IMR-90 (cell line): ENCODE results near the gene TRABD2A. TPM values are rescaled to one million over a fixed set of nuclear protein-coding genes. Genes with fewer than 3 reads are reported as not detected.

Source experiments
- ATAC-seq: fragments of 200-7000 bp; cut with Tn5 transposase; 2 replicates; pipeline ENCODE4 v1.9.1; 2020; ENCODE audit warnings: low read depth, mild to moderate bottlenecking, moderate library complexity
- BruUV-seq: library from RNA; stranded (reverse); fragments of 400-500 nt; replicated peaks from 2 replicates; lab custom pipeline; 2021; lab: Mats Ljungman, UMichigan
- CTCF ChIA-PET: fragments of 300-600 bp; formaldehyde crosslinking; extraction: SDS; loops from one replicate; lab custom pipeline; 2021; ENCODE audit warnings: antibody characterized with exemption; lab: Yijun Ruan, JAX
- POLR2A ChIA-PET: fragments of 300-600 bp; sonication (Branson Sonifier 250); formaldehyde crosslinking; loops from one replicate; lab custom pipeline; 2022; ENCODE audit warnings: antibody characterized with exemption; ENCODE audit not compliant: unreplicated experiment; lab: Charles Lee
- DNase-seq: peaks from one replicate; pipeline ENCODE4 v3.0.0; 2013
- H2AFZ ChIP-seq: replicated peaks from 2 replicates; pipeline ENCODE3; 2013; ENCODE audit warnings: low read length, mild to moderate bottlenecking; ENCODE audit not compliant: poor library complexity
- H2AK5ac ChIP-seq: 2 replicates; pipeline ENCODE4 v1.6.1; 2013; ENCODE audit warnings: low read depth, low read length, inconsistent platforms
- H2AK9ac ChIP-seq: replicated peaks from 2 replicates; pipeline ENCODE3; 2013; ENCODE audit warnings: mild to moderate bottlenecking, low read depth, low read length, moderate library complexity; ENCODE audit not compliant: poor library complexity
- H2BK120ac ChIP-seq: 2 replicates; pipeline ENCODE4 v1.6.1; 2013; ENCODE audit warnings: low read depth, low read length, inconsistent platforms
- H2BK15ac ChIP-seq: 3 replicates; pipeline ENCODE4 v1.6.1; 2013; ENCODE audit warnings: low read depth, low read length, inconsistent platforms
- H2BK20ac ChIP-seq: 2 replicates; pipeline ENCODE4 v1.6.1; 2013; ENCODE audit warnings: low read depth, mild to moderate bottlenecking, inconsistent platforms, low read length, moderate library complexity
- H2BK5ac ChIP-seq: 2 replicates; pipeline ENCODE4 v1.6.1; 2013; ENCODE audit warnings: mild to moderate bottlenecking, low read depth, low read length, inconsistent platforms; ENCODE audit not compliant: poor library complexity, severe bottlenecking
- H3K14ac ChIP-seq: replicated peaks from 2 replicates; pipeline ENCODE4 v1.6.1; 2013; ENCODE audit warnings: low read depth, low read length, inconsistent platforms
- H3K18ac ChIP-seq: 2 replicates; pipeline ENCODE4 v1.6.1; 2013; ENCODE audit warnings: low read depth, low read length, control low read depth
- H3K23ac ChIP-seq: 2 replicates; pipeline ENCODE4 v1.6.1; 2013; ENCODE audit warnings: low read depth, low read length, inconsistent platforms
- H3K27ac ChIP-seq: 2 replicates; pipeline ENCODE4 v1.5.1; 2013; ENCODE audit warnings: mild to moderate bottlenecking, control low read depth, low read length; ENCODE audit not compliant: insufficient read depth
- H3K27me3 ChIP-seq: 2 replicates; pipeline ENCODE4 v1.6.1; 2013; ENCODE audit warnings: low read length; ENCODE audit not compliant: control insufficient read depth, insufficient read depth
- H3K36me3 ChIP-seq: 2 replicates; pipeline ENCODE4 v1.6.1; 2013; ENCODE audit warnings: low read length, mixed read lengths; ENCODE audit not compliant: control insufficient read depth, insufficient read depth
- H3K4ac ChIP-seq: 2 replicates; pipeline ENCODE4 v1.6.1; 2013; ENCODE audit warnings: low read depth, low read length, inconsistent platforms
- H3K4me1 ChIP-seq: 2 replicates; pipeline ENCODE4 v1.6.1; 2013; ENCODE audit warnings: low read length, mixed read lengths; ENCODE audit not compliant: control insufficient read depth, insufficient read depth
- H3K4me2 ChIP-seq: 2 replicates; pipeline ENCODE4 v1.6.1; 2013; ENCODE audit warnings: low read depth, mild to moderate bottlenecking, control low read depth, low read length, moderate library complexity
- H3K4me3 ChIP-seq: 2 replicates; pipeline ENCODE4 v1.5.1; 2013; ENCODE audit warnings: low read depth, mild to moderate bottlenecking, control low read depth, low read length, moderate library complexity; ENCODE audit not compliant: insufficient read depth
- H3K56ac ChIP-seq: 2 replicates; pipeline ENCODE4 v1.6.1; 2013; ENCODE audit warnings: low read length, inconsistent platforms; ENCODE audit not compliant: insufficient read depth; ENCODE audit errors: extremely low read depth
- H3K79me1 ChIP-seq, 2 experiments: 2 replicates each; pipeline ENCODE4 v1.6.1; 2013; ENCODE audit warnings: low read length in 2 of 2, inconsistent platforms in 1 of 2, low read depth in 1 of 2
- H3K9ac ChIP-seq: 2 replicates; pipeline ENCODE4 v1.6.1; 2013; ENCODE audit warnings: low read depth, low read length, control low read depth
- H3K9me1 ChIP-seq: 2 replicates; pipeline ENCODE4 v1.6.1; 2013; ENCODE audit warnings: low read length, inconsistent platforms; ENCODE audit not compliant: insufficient read depth
- H3K9me3 ChIP-seq: 2 replicates; pipeline ENCODE4 v1.6.1; 2013; ENCODE audit warnings: low read length; ENCODE audit not compliant: control insufficient read depth, insufficient read depth
- H4K20me1 ChIP-seq: 2 replicates; pipeline ENCODE4 v1.6.1; 2013; ENCODE audit warnings: low read length, inconsistent platforms; ENCODE audit not compliant: insufficient read depth
- H4K5ac ChIP-seq: 2 replicates; pipeline ENCODE4 v1.6.1; 2013; ENCODE audit warnings: mild to moderate bottlenecking, low read depth, low read length, control low read depth
- H4K8ac ChIP-seq, 2 experiments: 2 replicates each; pipeline ENCODE4 v1.6.1; 2013; ENCODE audit warnings: low read depth in 2 of 2, low read length in 2 of 2, control low read depth in 1 of 2, inconsistent platforms in 1 of 2
- H4K91ac ChIP-seq: 2 replicates; pipeline ENCODE4 v1.6.1; 2013; ENCODE audit warnings: low read depth, low read length, inconsistent platforms; ENCODE audit not compliant: insufficient read depth
- ELK1 ChIP-seq: fragments of 150-350 bp; IDR thresholded peaks from 2 replicates; pipeline ENCODE4 v1.6.1; 2016; ENCODE audit warnings: low read depth, mild to moderate bottlenecking, low read length, moderate library complexity, borderline replicate concordance
- MAZ ChIP-seq: IDR thresholded peaks from 2 replicates; pipeline ENCODE4 v1.6.1; 2012; ENCODE audit warnings: low read depth, mild to moderate bottlenecking, low read length, improper control_type of control experiment, moderate library complexity, borderline replicate concordance
- MXI1 ChIP-seq: IDR thresholded peaks from 2 replicates; pipeline ENCODE4 v1.6.1; 2012; ENCODE audit warnings: low read depth, mild to moderate bottlenecking, low read length, moderate library complexity, borderline replicate concordance
- NFE2L2 ChIP-seq: fragments of 150-350 bp; IDR thresholded peaks from 2 replicates; pipeline ENCODE4 v1.6.1; 2016; ENCODE audit warnings: low read depth, mild to moderate bottlenecking, low read length
- dilution Hi-C: fragments of 300-500 bp; cut with HindIII; formaldehyde crosslinking; loops from one replicate; pipeline ENCODE4 v1.14.3; 2018; ENCODE audit warnings: low sequenced_read_pairs; ENCODE audit not compliant: unreplicated experiment
- in situ Hi-C: fragments of 300-500 bp; cut with MboI; formaldehyde crosslinking; loops from 3 replicates; pipeline ENCODE4 v1.14.3; 2019; ENCODE audit warnings: low sequenced_read_pairs, inconsistent platforms, mixed read lengths
- intact Hi-C: fragments of 100-400 bp; cut with micrococcal nuclease; formaldehyde crosslinking; loops from 2 replicates; pipeline ENCODE4 v1.10.0; 2022
- polyA plus RNA-seq, 3 experiments: library from polyadenylated mRNA; depleted of rRNA; stranded (reverse); fragments of >200 nt; gene quantifications; 2 replicates each; pipeline ENCODE4 v1.2.3, GENCODE V29; 2012; ENCODE audit warnings: low replicate concordance in 1 of 3
- total RNA-seq: library from RNA; depleted of rRNA; stranded (reverse); fragments of >200 nt; gene quantifications from 2 replicates; pipeline ENCODE4 v1.2.3, GENCODE V29; 2012

Gene TRABD2A
- total and polyA plus RNA-seq, 2 of the 4 experiments (the other 2 are of a cell fraction) = 17.6 to 20.3 TPM

- no TSS peak for BruUV-seq
- DNase-seq (no peak), ATAC-seq (no peak)
- Histone ChIP-seq H3K36me3 (no peaks in the 10 kb centered on the region), H3K14ac (no peak overlapping the region), H4K5ac (no peak overlapping the region), H2AFZ (no peak overlapping the region), H3K4me2 (no peak overlapping the region), H3K23ac (no peak overlapping the region), H3K27me3 (no peaks in the 10 kb centered on the region), H4K8ac (no peak overlapping the region), H2BK15ac (no peak overlapping the region), H3K79me1 (no peaks in the 10 kb centered on the region), H2AK5ac (no peak overlapping the region), H3K4me1 (peaks cover 3% of the 10 kb centered on the region; the same call in 1 of the 2 replicates), H2AK9ac (no peak overlapping the region), H3K56ac (no peak overlapping the region), H3K9me1 (peaks cover 5% of the 10 kb centered on the region; the same call in 1 of the 2 replicates), H3K4ac (no peak overlapping the region), H3K9me3 (no peaks in the 10 kb centered on the region), H2BK120ac (no peak overlapping the region), H2BK20ac (no peak overlapping the region), H3K27ac (no peak overlapping the region), H3K18ac (no peak overlapping the region), H4K20me1 (no peaks in the 10 kb centered on the region), H3K9ac (no peak overlapping the region), H2BK5ac (no peak overlapping the region), H3K4me3 (no peak overlapping the region), H4K91ac (no peak overlapping the region)
- dilution Hi-C loops (no loop called here), intact Hi-C loops (no loop called here), in situ Hi-C loops (no loop called here)
- POLR2A ChIA-PET = no interaction called here
- CTCF ChIA-PET = no interaction called here
- TF ChIP-seq MAZ (no peak), MXI1 (no peak), NFE2L2 (no peak), ELK1 (no peak)
Observed at GRCh38 chr2:84796798-84797197, 84.1 kb downstream of the TRABD2A start.
